Measurements from ENCODE around the gene HDAC8. TPM values are rescaled to one million over a fixed set of nuclear protein-coding genes. Genes with fewer than 3 reads are reported as not detected.

HDAC8 gene
- total RNA-seq, 1 experiment from 2014 or later: 21.4 TPM

- Histone ChIP-seq H3K9ac (ENCODE audit: extremely low read depth, insufficient read length, low read length) (no peak overlapping the region), H2BK12ac (ENCODE audit: insufficient read length, low read depth, low read length) (no peak overlapping the region), H2AFZ (ENCODE audit: low read length) (no peak overlapping the region), H2BK120ac (ENCODE audit: low read depth, low read length, poor library complexity, severe bottlenecking) (no peak overlapping the region), H4K91ac (ENCODE audit: insufficient read length, low read depth, low read length) (no peak overlapping the region), H2BK5ac (ENCODE audit: insufficient read length, low read length) (no peak overlapping the region), H4K8ac (replicated peaks; ENCODE audit: insufficient read length, low read depth, low read length) (no peak overlapping the region), H3K27ac (ENCODE audit: insufficient read length, low read depth, low read length) (no peak overlapping the region), H4K20me1 (ENCODE audit: control insufficient read depth, insufficient read depth, insufficient read length) (no peaks in the 10 kb centered on the region), H2BK20ac (ENCODE audit: low read depth, low read length, poor library complexity, severe bottlenecking) (no peak overlapping the region), H4K5ac (ENCODE audit: insufficient read length, low read depth, low read length) (no peak overlapping the region), H3K23ac (ENCODE audit: insufficient read length, low read depth, low read length) (no peak overlapping the region), H3K18ac (ENCODE audit: insufficient read length, low read depth, low read length) (no peak overlapping the region), H3K4ac (ENCODE audit: low read depth, low read length) (no peak overlapping the region), H3K9me3 (ENCODE audit: control insufficient read depth, low read depth, low read length) (peaks cover 45% of the 10 kb centered on the region), H3K23me2 (ENCODE audit: insufficient read length, low read depth, low read length, poor library complexity, severe bottlenecking) (no peaks in the 10 kb centered on the region), H3K56ac (ENCODE audit: insufficient read length, low read depth, low read length) (no peak overlapping the region), H3K79me2 (ENCODE audit: insufficient read depth, low read length) (no peaks in the 10 kb centered on the region), H2BK15ac (ENCODE audit: low read depth, low read length) (no peak overlapping the region), H3K27me3 (ENCODE audit: insufficient read depth, low read length) (no peaks in the 10 kb centered on the region), H3K79me1 (ENCODE audit: insufficient read depth, low read depth, low read length, poor library complexity, severe bottlenecking) (no peaks in the 10 kb centered on the region), H3K4me1 (ENCODE audit: insufficient read depth, low read length) (no peaks in the 10 kb centered on the region), H3K4me2 (ENCODE audit: insufficient read depth, insufficient read length, low read length) (no peak overlapping the region), H3T11ph (ENCODE audit: low read length) (no peak overlapping the region), H3K14ac (ENCODE audit: insufficient read depth, low read length) (no peak overlapping the region), H2AK5ac (ENCODE audit: insufficient read length, low read length) (no peak overlapping the region)
- Mint-ChIP-seq H3K9me3 (peaks cover 73 to 75% of the 10 kb centered on the region in 2 experiments), H3K27me3 (ENCODE audit: low read depth) (no peaks in the 10 kb centered on the region), H3K36me3 (ENCODE audit: insufficient read depth in 1 of 3, low read depth in 3 of 3) (peaks cover 0 to 8% (median 7%) of the 10 kb centered on the region in 3 experiments; a peak in 5 of 7 replicates), H3K4me3 (no peak overlapping the region), H3K4me1 (peaks cover 3 to 6% of the 10 kb centered on the region in 2 experiments), H3K27ac (no peak overlapping the region)
- TF ChIP-seq CTCF (conservative IDR thresholded peaks at IDR 0.05): no peak
- no peak for DNase-seq
- no CpG with 5 or more reads among the region's 1 CpG for WGBS (ENCODE audit: extremely low coverage, insufficient read length, low lambda C conversion rate)
Observed at GRCh38 chrX:72470117-72470516, 102.5 kb downstream of the HDAC8 start.
